Activated CD4-positive, alpha-beta T cell treated with anti-CD3 and anti-CD28 coated beads, Interleukin-2, Interleukin-6, amounts not matched to agents 100 ng/mL and 50 ng/mL, durations not matched to agents 16 hours and 8 hours (primary cell): ENCODE results near the gene CALHM2.

Source experiments
- DNase-seq: peaks from one replicate; pipeline ENCODE4 v3.0.0-alpha.2; 2020

CALHM2 gene

DNA sequence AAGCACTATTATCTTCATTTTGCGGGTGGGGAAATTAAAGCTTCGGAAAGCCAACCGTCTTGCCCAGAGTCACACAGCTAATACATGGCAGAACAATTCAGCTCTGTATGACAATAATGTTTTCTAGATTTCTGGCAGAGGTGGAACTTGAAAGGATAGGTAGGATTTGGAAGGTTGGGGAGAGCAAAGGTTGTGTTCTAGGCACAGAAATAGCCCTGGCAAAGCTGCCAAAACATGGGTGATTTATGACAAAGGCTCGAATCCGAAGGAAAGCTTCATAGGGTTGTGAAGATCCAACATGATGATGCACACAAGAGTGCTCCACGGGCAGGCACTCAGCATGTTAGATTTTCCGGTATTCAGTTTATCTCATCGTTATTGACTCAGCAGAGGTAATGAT is 36.6 kb downstream of the CALHM2 start:
- no peak for DNase-seq

DNA sequence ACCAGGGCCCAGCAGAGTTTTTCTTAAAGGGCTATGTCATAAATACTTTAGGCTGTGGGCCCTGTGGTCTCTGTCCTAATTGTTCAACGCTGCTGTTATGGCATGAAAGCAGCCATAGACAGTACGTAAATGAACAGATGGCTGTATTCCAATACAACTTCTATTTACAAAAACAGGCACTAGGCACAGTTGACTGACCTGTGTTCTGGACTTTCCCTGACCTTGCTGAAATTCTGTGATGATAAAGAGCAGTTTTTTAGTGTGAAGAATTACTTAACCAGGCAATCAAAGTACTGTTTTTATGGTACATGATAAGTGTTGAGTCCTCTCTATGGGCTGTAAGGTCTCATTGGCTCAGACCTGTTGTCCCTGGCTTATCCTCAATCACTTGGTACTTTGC is 38.6 kb downstream of the CALHM2 start:
- DNase-seq = no peak

DNA sequence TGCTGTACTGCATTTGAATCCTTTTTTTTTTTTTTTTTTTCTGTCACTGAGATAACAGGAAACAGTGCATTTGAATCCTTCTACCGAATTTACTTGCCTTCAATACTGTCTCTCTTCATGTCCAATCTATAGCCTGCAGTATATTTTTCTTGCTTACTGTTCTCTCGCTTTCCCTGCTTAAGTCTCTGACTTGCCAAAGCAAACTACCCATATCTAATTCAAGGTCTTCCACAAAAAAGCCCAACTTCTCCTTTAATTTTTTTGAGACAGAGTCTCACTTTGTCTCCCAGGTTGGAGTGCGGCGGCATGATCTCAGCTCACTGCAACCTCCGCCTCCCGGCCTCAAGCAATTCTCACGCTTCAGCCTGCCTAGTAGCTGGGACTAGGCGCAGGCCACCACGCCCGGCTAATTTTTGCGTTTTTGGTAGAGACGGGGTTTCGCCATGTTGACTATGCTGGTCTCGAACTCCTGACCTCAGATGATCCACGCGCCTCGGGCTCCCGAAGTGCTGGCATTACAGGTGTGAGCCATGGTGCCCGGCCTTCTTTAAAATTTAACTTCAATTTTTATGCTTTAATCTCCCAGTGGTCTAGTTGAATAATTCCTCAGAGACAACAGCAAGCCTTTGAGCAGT is 54.9 kb downstream of the CALHM2 start:
- no peak for DNase-seq

DNA sequence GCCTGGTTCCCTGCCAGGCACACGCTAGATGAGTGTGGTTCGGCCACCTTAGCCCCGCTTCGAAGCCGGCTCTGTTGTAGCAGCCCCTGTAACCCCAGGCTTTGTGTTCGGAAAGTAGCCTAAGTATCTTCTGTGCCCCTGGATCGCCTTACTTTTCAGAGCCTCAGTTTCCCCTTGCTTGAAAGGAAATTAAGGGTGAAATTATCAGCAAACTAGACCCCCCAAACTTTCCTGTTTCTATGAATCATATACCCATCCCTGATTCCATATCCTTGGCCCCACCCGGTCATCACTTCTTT is 55.4 kb downstream of the CALHM2 start:
- DNase-seq = peak; percentile 11
